Anterior cingulate cortex (tissue), 58 donors: Measurements from ENCODE around the gene EPS8L2.

Experiments
- DNase-seq, 58 donors: peaks; one replicate each; lab custom pipeline; 2025; lab: John Stamatoyannopoulos, UW

Gene EPS8L2

GRCh38 chr11:702462-703461 is 3.3 kb upstream of the EPS8L2 start:
- DNase-seq: peak in 9 of 58 donors; percentile 24 to 58 (median 41)

- DNase-seq: no peak
These were observed 2.5 kb upstream of the EPS8L2 start for GRCh38 chr11:703506-703905.

GRCh38 chr11:704228-704674 is 1.8 kb upstream of the EPS8L2 start:
- no peak for DNase-seq

GRCh38 chr11:704781-705645 is 1.0 kb upstream of the EPS8L2 start:
- DNase-seq: no peak

- no peak for DNase-seq
These were observed 467 bp downstream of the EPS8L2 start for GRCh38 chr11:706439-706956.

- peak in 3 of 58 donors; percentile 32 to 37 (median 34) for DNase-seq
These were observed 1.2 kb downstream of the EPS8L2 start for GRCh38 chr11:706957-707816.

- DNase-seq: no peak
These were observed 1.9 kb downstream of the EPS8L2 start for GRCh38 chr11:707817-708420.

- DNase-seq: no peak
These were observed 2.5 kb downstream of the EPS8L2 start for GRCh38 chr11:708511-708910.

- no peak for DNase-seq
These were observed 3.3 kb downstream of the EPS8L2 start for GRCh38 chr11:709109-709997.

GRCh38 chr11:714436-714835 is 8.4 kb downstream of the EPS8L2 start:
- DNase-seq: no peak

GRCh38 chr11:719214-720016 is 13.4 kb downstream of the EPS8L2 start:
- no peak for DNase-seq

- no peak for DNase-seq
These were observed 14.1 kb downstream of the EPS8L2 start for GRCh38 chr11:720017-720641.

GRCh38 chr11:720642-721246 is 14.7 kb downstream of the EPS8L2 start:
- DNase-seq: peak in 14 of 58 donors; percentile 10 to 74 (median 37)

- DNase-seq: no peak
These were observed 15.3 kb downstream of the EPS8L2 start for GRCh38 chr11:721247-721740.

GRCh38 chr11:721741-722345 is 15.8 kb downstream of the EPS8L2 start:
- no peak for DNase-seq

- no peak for DNase-seq
These were observed 16.3 kb downstream of the EPS8L2 start for GRCh38 chr11:722346-722811.
